IPS-20b (cell line): ENCODE measurements around the gene DSG3.
"Not testable (repeated sequence)": the region's sequence is repeated elsewhere in the genome, so short reads cannot be mapped to it uniquely, and the experiment has no call there.

Experiments
- H3K27ac ChIP-seq: one replicate; pipeline ENCODE4 v1.5.1; 2013; ENCODE audit warnings: low read length
- H3K27me3 ChIP-seq: 2 replicates; pipeline ENCODE4 v1.6.1; 2013; ENCODE audit warnings: mild to moderate bottlenecking, low read length, inconsistent platforms; ENCODE audit not compliant: insufficient read depth
- H3K36me3 ChIP-seq: 2 replicates; pipeline ENCODE4 v1.6.1; 2013; ENCODE audit warnings: low read depth, mild to moderate bottlenecking, inconsistent platforms, low read length, moderate library complexity; ENCODE audit not compliant: insufficient read depth
- H3K4me1 ChIP-seq: 2 replicates; pipeline ENCODE4 v1.6.1; 2013; ENCODE audit warnings: mild to moderate bottlenecking, control low read depth, inconsistent platforms, low read length, moderate library complexity; ENCODE audit not compliant: insufficient read depth
- H3K4me3 ChIP-seq: 2 replicates; pipeline ENCODE4 v1.5.1; 2013; ENCODE audit warnings: mild to moderate bottlenecking, low read length, inconsistent platforms
- H3K9ac ChIP-seq: 2 replicates; pipeline ENCODE4 v1.6.1; 2013; ENCODE audit warnings: low read depth, mild to moderate bottlenecking, inconsistent platforms, low read length, moderate library complexity
- H3K9me3 ChIP-seq: 2 replicates; pipeline ENCODE4 v1.6.1; 2013; ENCODE audit warnings: mild to moderate bottlenecking, low read depth, low read length, inconsistent platforms; ENCODE audit not compliant: insufficient read depth

DSG3 gene

DNA sequence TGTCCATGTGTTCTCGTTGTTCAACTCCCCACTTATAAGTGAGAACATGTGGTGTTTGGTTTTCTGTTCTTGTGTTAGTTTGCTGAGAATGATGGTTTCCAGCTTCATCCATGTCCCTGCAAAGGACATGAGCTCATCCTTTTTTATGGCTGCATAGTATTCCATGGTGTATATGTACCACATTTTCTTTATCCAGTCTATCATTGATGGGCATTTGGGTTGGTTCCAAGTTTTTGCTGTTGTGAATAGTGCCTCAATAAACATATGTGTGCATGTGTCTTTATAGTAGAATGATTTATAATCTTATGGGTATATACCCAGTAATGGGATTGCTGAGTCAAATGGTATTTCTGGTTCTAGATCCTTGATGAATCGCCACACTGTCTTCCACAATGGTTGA, 59.6 kb downstream of the DSG3 start:
- not testable (repeated sequence) for H3K4me3 ChIP-seq, H3K9ac ChIP-seq, H3K27ac ChIP-seq, H3K27me3 ChIP-seq, H3K4me1 ChIP-seq, H3K9me3 ChIP-seq
- H3K36me3 ChIP-seq: peaks cover 11% of the 10 kb centered on the region

DNA sequence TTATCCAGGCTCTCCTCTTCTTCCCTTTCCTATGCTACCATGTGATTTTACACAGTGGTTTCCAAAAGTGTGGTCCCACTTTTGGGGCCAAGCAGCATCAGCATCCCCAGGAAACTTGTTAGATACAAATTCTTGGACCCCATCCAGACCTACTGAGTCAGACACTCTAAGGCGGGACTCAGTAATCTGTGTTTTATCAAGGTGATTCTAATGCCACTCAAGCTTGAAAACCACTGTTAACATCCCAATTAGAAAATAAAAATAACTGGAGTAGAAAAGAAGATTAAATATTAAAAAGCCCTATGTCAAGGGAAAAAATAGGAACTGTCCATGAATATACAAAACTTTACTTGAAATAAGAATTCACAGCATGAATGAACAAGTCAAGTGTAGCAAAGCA, 61.2 kb downstream of the DSG3 start:
- Histone ChIP-seq H3K27me3 (no peaks in the 10 kb centered on the region), H3K9me3 (no peaks in the 10 kb centered on the region), H3K4me1 (peaks cover 15% of the 10 kb centered on the region), H3K36me3 (peaks cover 11% of the 10 kb centered on the region), H3K4me3 (no peak overlapping the region), H3K27ac (no peak overlapping the region), H3K9ac (no peak overlapping the region)

DNA sequence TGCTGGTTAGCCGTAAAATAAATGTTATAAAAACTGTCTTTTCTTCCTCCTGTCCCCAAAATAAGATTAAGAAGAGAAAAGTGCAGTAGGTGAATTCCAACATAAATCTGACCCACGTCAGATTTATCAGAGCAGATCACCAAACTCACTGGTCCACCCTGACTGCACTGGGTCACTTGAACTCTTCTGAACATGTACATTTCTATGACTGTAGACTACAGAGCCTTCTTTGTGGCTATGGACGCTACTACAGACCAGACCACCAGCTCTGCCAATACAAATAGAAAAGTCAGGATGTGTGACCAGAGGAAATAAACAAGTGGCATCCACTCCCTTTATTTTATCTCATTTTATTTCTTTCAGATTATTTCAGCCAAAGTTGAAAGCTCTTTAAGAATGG, 62.0 kb downstream of the DSG3 start:
- Histone ChIP-seq H3K27me3 (no peaks in the 10 kb centered on the region), H3K9ac (no peak overlapping the region), H3K4me3 (no peak overlapping the region), H3K4me1 (peaks cover 18% of the 10 kb centered on the region), H3K36me3 (peaks cover 11% of the 10 kb centered on the region), H3K9me3 (no peaks in the 10 kb centered on the region), H3K27ac (no peak overlapping the region)

DNA sequence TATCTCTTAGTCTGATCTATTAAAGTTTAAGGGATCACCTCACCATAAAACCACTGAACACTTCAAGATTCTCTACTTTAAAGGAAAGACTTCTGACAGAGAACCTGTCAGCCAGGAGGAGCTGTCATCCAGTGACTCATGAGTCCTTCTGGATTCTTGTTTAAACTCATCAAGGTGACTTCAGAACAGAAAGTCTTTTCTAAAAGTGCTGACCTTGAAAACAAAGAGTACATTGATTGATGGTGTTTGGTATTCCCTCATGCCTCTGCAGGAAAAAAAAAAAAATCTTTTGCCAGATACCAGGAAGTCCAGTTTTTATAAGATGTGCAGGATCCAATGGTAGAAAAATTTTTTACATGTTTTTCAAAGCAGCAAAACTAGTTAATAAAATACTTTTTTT, 62.8 kb downstream of the DSG3 start:
- Histone ChIP-seq H3K36me3 (peaks cover 11% of the 10 kb centered on the region), H3K27ac (no peak overlapping the region), H3K9ac (no peak overlapping the region), H3K9me3 (no peaks in the 10 kb centered on the region), H3K4me1 (peaks cover 19% of the 10 kb centered on the region), H3K27me3 (no peaks in the 10 kb centered on the region), H3K4me3 (no peak overlapping the region)

DNA sequence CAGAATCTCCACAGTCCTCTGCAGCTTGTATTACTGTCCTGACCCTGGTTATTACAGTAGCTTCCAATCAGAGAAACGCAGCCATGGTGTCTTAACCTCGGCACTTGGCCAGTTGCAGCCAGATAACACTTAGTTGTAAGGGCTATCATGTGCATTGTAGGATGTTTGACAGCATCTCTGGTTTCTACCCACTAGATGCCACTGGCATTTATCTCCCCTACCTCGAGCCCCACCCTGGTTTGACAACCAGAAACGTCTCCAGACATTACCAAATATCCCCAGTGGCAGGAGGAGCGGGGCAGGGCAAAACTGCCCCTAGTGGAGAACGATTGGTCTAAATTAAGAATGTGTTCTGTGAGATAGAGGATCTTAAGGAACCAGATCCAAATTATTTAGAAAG, 63.6 kb downstream of the DSG3 start:
- peaks cover 7% of the 10 kb centered on the region for H3K36me3 ChIP-seq
- no peak overlapping the region for H3K27ac ChIP-seq
- H3K9ac ChIP-seq: no peak overlapping the region
- no peak overlapping the region for H3K4me3 ChIP-seq
- no peaks in the 10 kb centered on the region for H3K9me3 ChIP-seq
- peaks cover 26% of the 10 kb centered on the region for H3K4me1 ChIP-seq
- no peaks in the 10 kb centered on the region for H3K27me3 ChIP-seq

DNA sequence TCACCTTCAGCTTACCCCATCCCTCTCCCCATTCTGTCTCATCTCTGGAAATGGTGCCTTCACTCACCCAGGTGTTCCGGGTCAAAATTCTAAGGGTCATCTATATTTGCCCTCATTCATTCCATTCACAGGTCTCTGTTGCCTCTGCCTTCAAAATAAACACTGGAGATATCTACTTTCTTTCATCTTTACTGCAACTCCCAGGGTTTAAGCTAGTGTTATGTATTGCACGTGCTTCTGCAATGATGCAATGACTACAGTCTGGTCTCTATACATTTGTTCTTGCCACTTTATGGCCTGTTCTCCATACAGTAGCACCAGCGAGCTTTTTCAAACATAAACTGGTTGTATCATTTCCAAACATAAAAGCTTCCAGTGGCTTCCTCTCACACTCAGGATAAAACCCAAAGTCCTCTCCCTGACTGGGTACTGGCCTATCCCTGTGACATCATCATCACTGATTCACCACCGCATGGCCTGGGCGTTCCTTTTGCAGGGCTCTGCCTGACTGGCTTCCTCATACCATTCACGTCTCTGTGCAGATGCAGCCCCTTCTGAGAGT, 64.7 kb downstream of the DSG3 start:
- Histone ChIP-seq H3K4me1 (peaks cover 36% of the 10 kb centered on the region), H3K36me3 (peaks cover 6% of the 10 kb centered on the region), H3K9me3 (no peaks in the 10 kb centered on the region), H3K9ac (no peak overlapping the region), H3K27ac (no peak overlapping the region), H3K27me3 (no peaks in the 10 kb centered on the region), H3K4me3 (no peak overlapping the region)

DNA sequence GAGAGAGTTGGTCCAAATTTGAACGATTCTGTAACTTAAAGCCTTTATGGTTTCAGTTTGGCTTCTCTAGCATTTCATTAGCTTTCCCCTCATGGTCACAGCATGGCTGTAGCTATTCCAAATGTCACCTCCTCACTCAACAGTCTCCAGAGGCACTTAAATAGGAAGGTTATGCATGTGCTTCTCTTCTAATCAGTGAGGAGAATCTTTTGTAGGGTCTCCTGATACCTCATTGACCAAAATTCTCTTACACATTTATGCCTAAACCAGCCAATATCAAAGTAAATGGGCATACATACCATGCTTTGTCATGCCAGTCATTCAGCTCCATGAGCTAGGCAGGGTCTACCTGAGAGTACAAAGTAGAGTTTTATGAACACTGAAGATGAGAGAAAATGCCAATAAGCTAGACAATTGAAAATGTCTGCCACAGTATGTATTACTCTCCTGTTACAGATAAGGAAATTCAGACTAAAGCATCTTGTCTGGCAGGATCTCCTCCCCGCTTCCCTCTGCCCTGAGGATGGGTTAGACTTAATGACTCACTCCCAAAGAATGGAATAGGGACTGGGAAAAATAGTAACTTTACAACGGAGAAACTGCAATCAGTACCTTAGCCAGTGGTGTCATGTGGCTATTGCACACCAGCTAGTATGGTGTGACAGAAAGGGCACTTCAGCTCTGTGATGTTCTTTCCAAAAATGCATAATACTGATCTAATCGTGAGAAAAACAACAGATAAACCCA, 65.8 kb downstream of the DSG3 start:
- Histone ChIP-seq H3K4me1 (peaks cover 36% of the 10 kb centered on the region), H3K4me3 (no peak overlapping the region), H3K9me3 (no peaks in the 10 kb centered on the region), H3K27ac (no peak overlapping the region), H3K9ac (no peak overlapping the region), H3K27me3 (no peaks in the 10 kb centered on the region), H3K36me3 (peaks cover 9% of the 10 kb centered on the region)

DNA sequence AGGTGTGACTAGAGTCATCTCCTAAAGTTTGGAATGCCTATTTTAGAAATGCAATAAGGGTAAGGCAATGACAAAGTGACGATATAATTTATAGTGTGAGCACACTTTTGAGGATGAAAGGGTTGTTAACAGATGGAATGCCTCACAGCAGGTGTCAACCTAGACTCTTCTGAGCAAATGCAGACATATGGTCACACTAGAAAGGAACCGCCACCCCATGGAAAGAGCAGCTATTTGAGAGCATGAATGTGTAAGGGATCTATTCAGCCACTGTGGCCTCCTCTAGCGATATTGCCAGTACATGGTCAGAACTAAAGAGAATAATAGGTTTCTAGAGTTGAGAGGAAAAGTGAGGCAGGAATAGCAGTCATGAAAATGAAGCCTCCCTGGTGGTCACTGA, 68.9 kb downstream of the DSG3 start:
- peaks cover 36% of the 10 kb centered on the region for H3K4me1 ChIP-seq
- H3K36me3 ChIP-seq: peaks cover 33% of the 10 kb centered on the region
- no peak overlapping the region for H3K4me3 ChIP-seq
- no peaks in the 10 kb centered on the region for H3K9me3 ChIP-seq
- no peaks in the 10 kb centered on the region for H3K27me3 ChIP-seq
- no peak overlapping the region for H3K27ac ChIP-seq
- no peak overlapping the region for H3K9ac ChIP-seq

DNA sequence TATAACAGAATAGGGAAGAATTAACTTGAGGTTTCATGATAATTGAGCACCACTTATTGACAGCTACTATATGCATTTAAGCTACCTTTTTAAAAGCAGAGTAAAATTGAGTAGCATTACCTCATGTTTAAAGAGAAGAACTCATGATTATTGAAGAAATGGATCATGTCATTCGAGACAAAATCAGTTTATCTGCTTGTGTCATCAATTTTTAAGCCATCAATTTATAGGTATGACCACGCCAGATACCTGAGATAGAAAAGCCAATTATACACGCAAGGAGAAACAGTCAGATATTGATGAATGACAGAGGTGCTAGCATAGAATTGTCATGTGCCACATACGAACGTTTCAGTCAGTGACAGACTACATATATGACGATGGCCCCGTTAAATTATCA, 78.8 kb downstream of the DSG3 start:
- Histone ChIP-seq H3K27ac (no peak overlapping the region), H3K9ac (no peak overlapping the region), H3K36me3 (peaks cover 94% of the 10 kb centered on the region), H3K4me1 (no peaks in the 10 kb centered on the region), H3K9me3 (no peaks in the 10 kb centered on the region), H3K4me3 (no peak overlapping the region), H3K27me3 (no peaks in the 10 kb centered on the region)
